ENCODE measurements around the gene EMID1. TPM values are rescaled to one million over a fixed set of nuclear protein-coding genes. Genes with fewer than 3 reads are reported as not detected.

EMID1 gene
- total and polyA plus RNA-seq, 2 experiments from 2014 or later, result 11.5 to 15.0 TPM

GRCh38 chr22:29187831-29188230 is 17.9 kb upstream of the EMID1 start:
- H3K79me2 ChIP-seq, result no peaks in the 10 kb centered on the region
- no peaks in the 10 kb centered on the region for H4K20me1 ChIP-seq (ENCODE audit: insufficient read depth, poor library complexity, severe bottlenecking)
- DNase-seq (ENCODE audit: low spot score), result no peak
- H3K4me2 ChIP-seq, result no peak overlapping the region
- no peaks in the 10 kb centered on the region for H3K27me3 ChIP-seq
- no peaks in the 10 kb centered on the region for H3K4me1 ChIP-seq (ENCODE audit: insufficient read depth)
- H3K9me2 ChIP-seq (replicated peaks; ENCODE audit: insufficient read depth), result no peaks in the 10 kb centered on the region
- no peaks in the 10 kb centered on the region for H3K9me3 ChIP-seq (ENCODE audit: low read depth)
- H3K4me3 ChIP-seq, result no peak overlapping the region
- H3K27ac ChIP-seq, result no peak overlapping the region
- TF ChIP-seq EZH2 (IDR thresholded peaks at IDR 0.05; ENCODE audit: borderline replicate concordance) (no peak), EZH2phosphoT487 (IDR thresholded peaks at IDR 0.05; ENCODE audit: low read depth, severe bottlenecking, unreplicated experiment) (no peak), CTCF (IDR thresholded peaks at IDR 0.05; ENCODE audit: poor library complexity) (no peak)
- no peak overlapping the region for H2AFZ ChIP-seq
- WGBS (ENCODE audit: low lambda C conversion rate, missing lambda C conversion rate), result 78% methylated on average over 7 of the region's 7 CpGs
- no peaks in the 10 kb centered on the region for H3K36me3 ChIP-seq (replicated peaks; ENCODE audit: insufficient read depth, low read depth)

GRCh38 chr22:29190051-29190450 is 15.6 kb upstream of the EMID1 start:
- no peak overlapping the region for H2AFZ ChIP-seq
- TF ChIP-seq EZH2 (IDR thresholded peaks at IDR 0.05; ENCODE audit: borderline replicate concordance) (no peak), CTCF (IDR thresholded peaks at IDR 0.05; ENCODE audit: poor library complexity) (no peak), EZH2phosphoT487 (IDR thresholded peaks at IDR 0.05; ENCODE audit: low read depth, severe bottlenecking, unreplicated experiment) (no peak)
- WGBS (ENCODE audit: low lambda C conversion rate, missing lambda C conversion rate), result 92% methylated on average over 8 of the region's 8 CpGs
- no peaks in the 10 kb centered on the region for H3K9me2 ChIP-seq (replicated peaks; ENCODE audit: insufficient read depth)
- no peaks in the 10 kb centered on the region for H3K4me1 ChIP-seq (ENCODE audit: insufficient read depth)
- H3K9me3 ChIP-seq (ENCODE audit: low read depth), result no peaks in the 10 kb centered on the region
- no peaks in the 10 kb centered on the region for H3K36me3 ChIP-seq (replicated peaks; ENCODE audit: insufficient read depth, low read depth)
- DNase-seq (ENCODE audit: low spot score), result no peak
- H4K20me1 ChIP-seq (ENCODE audit: insufficient read depth, poor library complexity, severe bottlenecking), result no peaks in the 10 kb centered on the region
- H3K4me2 ChIP-seq, result no peak overlapping the region
- H3K27ac ChIP-seq, result no peak overlapping the region
- no peak overlapping the region for H3K4me3 ChIP-seq
- no peaks in the 10 kb centered on the region for H3K79me2 ChIP-seq
- H3K27me3 ChIP-seq, result no peaks in the 10 kb centered on the region

- no peaks in the 10 kb centered on the region for H3K9me3 ChIP-seq (ENCODE audit: low read depth)
- no peaks in the 10 kb centered on the region for H3K4me1 ChIP-seq (ENCODE audit: insufficient read depth)
- TF ChIP-seq EZH2 (IDR thresholded peaks at IDR 0.05; ENCODE audit: borderline replicate concordance) (no peak), CTCF (IDR thresholded peaks at IDR 0.05; ENCODE audit: poor library complexity) (no peak), EZH2phosphoT487 (IDR thresholded peaks at IDR 0.05; ENCODE audit: low read depth, severe bottlenecking, unreplicated experiment) (no peak)
- H3K79me2 ChIP-seq, result no peaks in the 10 kb centered on the region
- no peak overlapping the region for H2AFZ ChIP-seq
- H3K27me3 ChIP-seq, result no peaks in the 10 kb centered on the region
- H3K36me3 ChIP-seq (replicated peaks; ENCODE audit: insufficient read depth, low read depth), result no peaks in the 10 kb centered on the region
- WGBS (ENCODE audit: low lambda C conversion rate, missing lambda C conversion rate), result 83% methylated on average over 10 of the region's 10 CpGs
- H3K9me2 ChIP-seq (replicated peaks; ENCODE audit: insufficient read depth), result no peaks in the 10 kb centered on the region
- H3K27ac ChIP-seq, result no peak overlapping the region
- no peak for DNase-seq (ENCODE audit: low spot score)
- H3K4me2 ChIP-seq, result no peak overlapping the region
- no peak overlapping the region for H3K4me3 ChIP-seq
- H4K20me1 ChIP-seq (ENCODE audit: insufficient read depth, poor library complexity, severe bottlenecking), result no peaks in the 10 kb centered on the region
Observed at GRCh38 chr22:29190918-29191317, 14.8 kb upstream of the EMID1 start.

GRCh38 chr22:29193021-29193420 is 12.7 kb upstream of the EMID1 start:
- Histone ChIP-seq H3K9me2 (replicated peaks; ENCODE audit: insufficient read depth) (no peaks in the 10 kb centered on the region), H3K27ac (no peak overlapping the region), H3K4me1 (ENCODE audit: insufficient read depth) (no peaks in the 10 kb centered on the region), H3K36me3 (replicated peaks; ENCODE audit: insufficient read depth, low read depth) (no peaks in the 10 kb centered on the region), H3K27me3 (no peaks in the 10 kb centered on the region), H2AFZ (no peak overlapping the region), H4K20me1 (ENCODE audit: insufficient read depth, poor library complexity, severe bottlenecking) (no peaks in the 10 kb centered on the region), H3K4me3 (no peak overlapping the region), H3K9me3 (ENCODE audit: low read depth) (no peaks in the 10 kb centered on the region), H3K79me2 (no peaks in the 10 kb centered on the region), H3K4me2 (no peak overlapping the region)
- DNase-seq (ENCODE audit: low spot score), result no peak
- WGBS (ENCODE audit: low lambda C conversion rate, missing lambda C conversion rate), result 94% methylated on average over 8 of the region's 8 CpGs
- no peak for TF ChIP-seq EZH2phosphoT487 (IDR thresholded peaks at IDR 0.05; ENCODE audit: low read depth, severe bottlenecking, unreplicated experiment)
- no peak for TF ChIP-seq CTCF (IDR thresholded peaks at IDR 0.05; ENCODE audit: poor library complexity)
- TF ChIP-seq EZH2 (IDR thresholded peaks at IDR 0.05; ENCODE audit: borderline replicate concordance), result no peak

Data from hepatocyte (in vitro differentiated cells).